Endothelial cell (in vitro differentiated cells): Measurements from ENCODE around the gene NDEL1. TPM values are rescaled to one million over a fixed set of nuclear protein-coding genes. Genes with fewer than 3 reads are reported as not detected.

Experiments used
- DNase-seq: peaks from one replicate; pipeline ENCODE4 v3.0.0; 2021; ENCODE audit warnings: low spot score
- H3K27ac Mint-ChIP-seq: one replicate; pipeline ENCODE4 v1.8.0; 2021; ENCODE audit warnings: mixed read lengths, inconsistent platforms; ENCODE audit not compliant: unreplicated experiment
- H3K27me3 Mint-ChIP-seq: one replicate; pipeline ENCODE4 v1.8.0; 2021; ENCODE audit warnings: mild to moderate bottlenecking, moderate library complexity, mixed read lengths, inconsistent platforms; ENCODE audit not compliant: unreplicated experiment
- H3K36me3 Mint-ChIP-seq: one replicate; pipeline ENCODE4 v1.8.0; 2021; ENCODE audit warnings: mild to moderate bottlenecking, low read depth, mixed read lengths, inconsistent platforms; ENCODE audit not compliant: unreplicated experiment
- H3K4me1 Mint-ChIP-seq: one replicate; pipeline ENCODE4 v1.8.0; 2021; ENCODE audit warnings: mild to moderate bottlenecking, mixed read lengths, inconsistent platforms; ENCODE audit not compliant: unreplicated experiment
- H3K4me3 Mint-ChIP-seq: one replicate; pipeline ENCODE4 v1.8.0; 2021; ENCODE audit warnings: mild to moderate bottlenecking, mixed read lengths, inconsistent platforms; ENCODE audit not compliant: unreplicated experiment
- H3K9me3 Mint-ChIP-seq: one replicate; pipeline ENCODE4 v1.8.0; 2021; ENCODE audit warnings: mixed read lengths, inconsistent platforms; ENCODE audit not compliant: unreplicated experiment
- total RNA-seq: library from RNA; stranded (reverse); fragmentation: NEBNext Ultra II Directional; extraction: Animal tissue kit (Norgen Biotek cat#: 25700); gene quantifications from one replicate; pipeline ENCODE4 v1.2.1, GENCODE V29; 2021; ENCODE audit not compliant: unreplicated experiment
- TF ChIP-seq, protein P1 (sequence below): fragments of 200-600 bp; sonication (generic); IDR thresholded peaks from one replicate; pipeline ENCODE4 v1.5.0; 2021; ENCODE audit warnings: antibody characterized with exemption; ENCODE audit not compliant: unreplicated experiment

NDEL1 gene
- total RNA-seq, 1 donor from 2014 or later: 82.4 TPM

DNA sequence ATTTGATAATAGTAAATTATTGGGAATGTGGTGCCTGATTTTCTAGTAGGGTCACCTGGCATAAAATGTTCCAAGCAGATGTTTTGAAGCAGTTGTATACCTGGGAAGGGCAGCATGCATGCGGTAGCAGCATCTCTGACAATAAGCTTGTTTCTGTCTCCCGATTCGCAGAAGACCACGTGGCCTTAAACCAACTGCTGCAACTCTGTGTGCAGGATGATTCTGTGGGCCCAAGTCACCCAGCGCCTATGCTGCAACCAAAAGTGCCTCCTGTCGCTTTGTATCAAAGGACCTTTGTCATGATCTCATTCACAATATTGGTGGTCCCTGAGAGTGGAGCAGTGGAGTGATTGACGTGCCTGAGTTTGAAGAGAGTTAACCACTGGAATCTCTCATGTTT lies 8.1 kb downstream of the NDEL1 start:
- H3K36me3 Mint-ChIP-seq: peaks cover 33% of the 10 kb centered on the region
- H3K4me3 Mint-ChIP-seq: no peak overlapping the region
- H3K27me3 Mint-ChIP-seq: peaks cover 7% of the 10 kb centered on the region
- H3K9me3 Mint-ChIP-seq: no peaks in the 10 kb centered on the region
- no peak for DNase-seq
- TF ChIP-seq, protein P1, sequence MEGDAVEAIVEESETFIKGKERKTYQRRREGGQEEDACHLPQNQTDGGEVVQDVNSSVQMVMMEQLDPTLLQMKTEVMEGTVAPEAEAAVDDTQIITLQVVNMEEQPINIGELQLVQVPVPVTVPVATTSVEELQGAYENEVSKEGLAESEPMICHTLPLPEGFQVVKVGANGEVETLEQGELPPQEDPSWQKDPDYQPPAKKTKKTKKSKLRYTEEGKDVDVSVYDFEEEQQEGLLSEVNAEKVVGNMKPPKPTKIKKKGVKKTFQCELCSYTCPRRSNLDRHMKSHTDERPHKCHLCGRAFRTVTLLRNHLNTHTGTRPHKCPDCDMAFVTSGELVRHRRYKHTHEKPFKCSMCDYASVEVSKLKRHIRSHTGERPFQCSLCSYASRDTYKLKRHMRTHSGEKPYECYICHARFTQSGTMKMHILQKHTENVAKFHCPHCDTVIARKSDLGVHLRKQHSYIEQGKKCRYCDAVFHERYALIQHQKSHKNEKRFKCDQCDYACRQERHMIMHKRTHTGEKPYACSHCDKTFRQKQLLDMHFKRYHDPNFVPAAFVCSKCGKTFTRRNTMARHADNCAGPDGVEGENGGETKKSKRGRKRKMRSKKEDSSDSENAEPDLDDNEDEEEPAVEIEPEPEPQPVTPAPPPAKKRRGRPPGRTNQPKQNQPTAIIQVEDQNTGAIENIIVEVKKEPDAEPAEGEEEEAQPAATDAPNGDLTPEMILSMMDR: no peak
- H3K4me1 Mint-ChIP-seq: peaks cover 78% of the 10 kb centered on the region
- H3K27ac Mint-ChIP-seq: peak overlapping the region; percentile 90

DNA sequence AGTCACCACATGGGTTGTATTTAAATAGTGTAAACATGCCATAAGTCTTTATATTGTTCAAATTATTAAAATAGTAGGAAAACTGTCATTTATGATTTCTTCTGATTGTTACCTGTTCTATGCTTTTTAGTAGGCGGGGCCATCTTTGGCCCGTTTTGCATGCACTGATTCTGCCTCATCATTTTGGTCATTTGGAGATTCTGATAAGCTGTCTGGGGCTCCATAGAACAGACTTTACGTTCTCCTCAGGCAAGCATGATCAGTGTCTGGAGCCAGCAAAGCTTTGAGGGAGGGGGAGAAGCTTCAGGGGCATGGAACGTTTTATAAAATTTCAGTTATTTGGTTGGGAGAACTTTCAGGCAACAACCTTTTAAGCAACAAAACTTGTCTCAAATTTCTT lies 8.8 kb downstream of the NDEL1 start:
- Mint-ChIP-seq H3K27me3 (peaks cover 7% of the 10 kb centered on the region), H3K9me3 (no peaks in the 10 kb centered on the region), H3K4me3 (peak overlapping the region; percentile 13), H3K4me1 (peaks cover 77% of the 10 kb centered on the region), H3K27ac (peak overlapping the region; percentile 9), H3K36me3 (peaks cover 36% of the 10 kb centered on the region)
- TF ChIP-seq, protein P1: no peak
- no peak for DNase-seq

DNA sequence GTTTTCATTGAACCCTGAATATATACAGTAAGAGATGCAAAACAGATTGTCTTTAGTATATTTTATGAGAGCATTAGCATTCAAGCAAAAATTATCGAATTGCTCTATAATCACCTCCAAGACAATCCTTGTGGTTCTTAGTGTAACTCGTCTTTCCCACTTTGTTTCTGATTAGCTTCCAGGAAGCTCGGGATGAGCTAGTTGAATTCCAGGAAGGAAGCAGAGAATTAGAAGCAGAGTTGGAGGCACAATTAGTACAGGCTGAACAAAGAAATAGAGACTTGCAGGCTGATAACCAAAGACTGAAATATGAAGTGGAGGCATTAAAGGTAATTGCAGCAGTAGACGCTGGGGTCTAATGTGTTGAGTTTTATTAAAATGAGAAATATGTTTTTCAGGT lies 9.9 kb downstream of the NDEL1 start:
- Mint-ChIP-seq H3K9me3 (no peaks in the 10 kb centered on the region), H3K27ac (peak overlapping the region; percentile 95), H3K4me1 (peaks cover 71% of the 10 kb centered on the region), H3K27me3 (peaks cover 6% of the 10 kb centered on the region), H3K4me3 (peak overlapping the region; percentile 77), H3K36me3 (peaks cover 34% of the 10 kb centered on the region)
- no peak for DNase-seq
- TF ChIP-seq, protein P1: no peak

DNA sequence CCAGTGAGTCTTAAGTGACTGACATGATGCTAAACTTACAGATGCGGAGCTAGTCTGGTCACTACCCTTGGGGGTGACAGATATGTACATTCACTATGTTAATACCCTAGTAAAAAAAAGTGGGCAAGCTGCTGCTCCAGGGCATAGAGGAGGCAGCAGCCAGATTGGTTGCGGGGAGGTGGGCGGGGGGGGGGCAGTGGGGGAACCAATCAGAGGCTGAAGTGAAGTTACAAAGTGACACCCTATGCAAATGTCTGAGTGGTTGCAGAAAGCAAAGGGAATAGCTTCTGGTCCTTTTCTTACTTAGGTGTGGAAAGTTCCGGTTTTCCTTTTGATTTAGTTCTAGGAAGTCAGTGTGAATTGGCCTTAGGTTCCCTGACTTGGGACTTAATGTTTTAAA lies 12.1 kb downstream of the NDEL1 start:
- no peak for DNase-seq
- no peak overlapping the region for H3K4me3 Mint-ChIP-seq
- H3K9me3 Mint-ChIP-seq: no peaks in the 10 kb centered on the region
- H3K4me1 Mint-ChIP-seq: peaks cover 58% of the 10 kb centered on the region
- peak overlapping the region; percentile 9 for H3K27ac Mint-ChIP-seq
- H3K27me3 Mint-ChIP-seq: peaks cover 4% of the 10 kb centered on the region
- TF ChIP-seq, protein P1: no peak
- H3K36me3 Mint-ChIP-seq: peaks cover 37% of the 10 kb centered on the region

DNA sequence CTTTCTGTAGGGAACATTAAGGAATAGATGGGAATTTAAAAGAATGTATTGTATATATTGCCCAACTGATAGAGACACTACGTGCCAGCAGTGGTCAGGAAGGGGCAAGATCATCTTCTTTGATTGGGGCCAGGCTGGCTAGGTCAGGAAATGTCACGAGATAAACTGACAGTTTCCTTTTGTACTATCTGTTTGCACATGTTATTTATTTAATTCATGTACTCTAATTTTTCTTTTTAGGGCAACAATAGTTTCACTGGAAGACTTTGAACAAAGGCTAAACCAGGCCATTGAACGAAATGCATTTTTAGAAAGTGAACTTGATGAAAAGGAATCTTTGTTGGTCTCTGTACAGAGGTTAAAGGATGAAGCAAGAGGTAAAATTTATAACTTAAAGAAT lies 12.6 kb downstream of the NDEL1 start:
- Mint-ChIP-seq H3K4me3 (no peak overlapping the region), H3K27ac (peak overlapping the region; percentile 9), H3K36me3 (peaks cover 37% of the 10 kb centered on the region), H3K9me3 (no peaks in the 10 kb centered on the region), H3K4me1 (peaks cover 54% of the 10 kb centered on the region), H3K27me3 (peaks cover 1% of the 10 kb centered on the region)
- DNase-seq: no peak
- TF ChIP-seq, protein P1: no peak
